ENCODE results near the gene IL17RE.

DNA sequence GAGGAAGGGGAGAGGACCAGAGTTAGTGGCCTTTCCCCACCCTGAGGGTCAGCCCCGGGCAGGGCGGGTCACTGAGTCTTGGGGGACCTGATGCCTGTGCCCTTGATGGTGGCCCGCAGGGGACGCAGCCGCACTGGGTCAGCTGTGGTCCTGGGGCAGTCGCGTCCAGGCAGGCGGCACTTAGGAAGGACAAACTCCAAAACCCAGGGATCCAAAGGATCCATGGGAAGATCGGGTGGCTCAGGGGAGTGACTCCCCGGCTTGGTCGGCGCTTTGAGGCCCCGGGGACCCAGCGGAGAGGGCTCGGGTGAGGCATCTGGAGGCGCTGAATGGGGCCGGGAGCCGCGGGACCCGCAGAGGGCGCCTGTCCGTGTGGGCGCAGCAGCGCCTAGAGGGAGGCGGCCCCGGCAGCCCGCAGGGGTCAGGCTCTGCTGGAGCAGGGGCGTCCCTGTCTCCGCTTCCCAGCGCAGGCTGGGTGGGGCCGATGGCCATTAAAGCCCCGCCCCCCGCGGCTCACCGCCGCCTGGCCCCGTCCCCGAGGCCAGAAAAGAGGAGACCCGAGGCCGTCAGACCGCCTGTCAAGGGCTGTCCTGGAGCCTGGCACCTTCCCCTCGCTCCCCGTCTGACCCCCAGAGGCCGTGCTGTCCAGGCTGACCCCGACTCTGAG, 40.1 kb upstream of the IL17RE start:
- TF ChIP-seq, protein P1, sequence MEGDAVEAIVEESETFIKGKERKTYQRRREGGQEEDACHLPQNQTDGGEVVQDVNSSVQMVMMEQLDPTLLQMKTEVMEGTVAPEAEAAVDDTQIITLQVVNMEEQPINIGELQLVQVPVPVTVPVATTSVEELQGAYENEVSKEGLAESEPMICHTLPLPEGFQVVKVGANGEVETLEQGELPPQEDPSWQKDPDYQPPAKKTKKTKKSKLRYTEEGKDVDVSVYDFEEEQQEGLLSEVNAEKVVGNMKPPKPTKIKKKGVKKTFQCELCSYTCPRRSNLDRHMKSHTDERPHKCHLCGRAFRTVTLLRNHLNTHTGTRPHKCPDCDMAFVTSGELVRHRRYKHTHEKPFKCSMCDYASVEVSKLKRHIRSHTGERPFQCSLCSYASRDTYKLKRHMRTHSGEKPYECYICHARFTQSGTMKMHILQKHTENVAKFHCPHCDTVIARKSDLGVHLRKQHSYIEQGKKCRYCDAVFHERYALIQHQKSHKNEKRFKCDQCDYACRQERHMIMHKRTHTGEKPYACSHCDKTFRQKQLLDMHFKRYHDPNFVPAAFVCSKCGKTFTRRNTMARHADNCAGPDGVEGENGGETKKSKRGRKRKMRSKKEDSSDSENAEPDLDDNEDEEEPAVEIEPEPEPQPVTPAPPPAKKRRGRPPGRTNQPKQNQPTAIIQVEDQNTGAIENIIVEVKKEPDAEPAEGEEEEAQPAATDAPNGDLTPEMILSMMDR (IDR thresholded peaks at IDR 0.05 in 8 of 11, conservative IDR thresholded peaks at IDR 0.05 in 3 of 11) = peak in 9 of 11 experiments; percentile 15 to 49 (median 43)
- TF ChIP-seq POLR2AphosphoS5 (IDR thresholded peaks at IDR 0.05) = peak in 2 of 3 donors; percentile 43 to 52
